Upper lobe of left lung (tissue), 4 donors: Measurements from ENCODE around the gene DUOX1.

Source experiments
- CTCF ChIP-seq, 6 experiments: fragments of 450-650 bp in 4 of 6; fragments of 200-600 bp in 2 of 6; sonication (generic) in 2 of 6; IDR thresholded peaks; one replicate each; pipeline ENCODE4 v1.5.1; 2016 to 2019; ENCODE audit warnings: antibody characterized with exemption in 6 of 6
- EP300 ChIP-seq, 4 donors: sonication (generic); formaldehyde crosslinking; IDR thresholded peaks; one replicate each; pipeline ENCODE4 v1.5.1; 2017; ENCODE audit warnings: antibody characterized with exemption in 4 of 4, control low read depth in 2 of 4

- no peak for TF ChIP-seq EP300 (IDR thresholded peaks at IDR 0.05)
- TF ChIP-seq CTCF (IDR thresholded peaks at IDR 0.05): no peak
These were observed 44.8 kb downstream of the DUOX1 start for GRCh38 chr15:45174577-45174976.
